ENCODE data around the gene NOC4L. TPM values are rescaled to one million over a fixed set of nuclear protein-coding genes. Genes with fewer than 3 reads are reported as not detected.

NOC4L gene
- total and polyA plus RNA-seq, 2 donors (not counting 3 experiments of a cell fraction or from before 2014, with no cell fraction given), result 19.4 to 29.4 TPM

GRCh38 chr12:132165584-132165983, 21.3 kb downstream of the NOC4L start:
- CTCF ChIA-PET, result no interaction called here
- no peak overlapping the region for H3K4me2 ChIP-seq (ENCODE audit: insufficient read depth, low read length)
- H3K9ac ChIP-seq (replicated peaks; ENCODE audit: extremely low read depth, insufficient read depth, low read length), result no peak overlapping the region
- DNase-seq (ENCODE audit: low read depth, low spot score) (no peak), FAIRE-seq (peak; percentile 15)
- H3K9me1 ChIP-seq (replicated peaks; ENCODE audit: control insufficient read depth, extremely low read depth, insufficient read depth, low read length), result no peaks in the 10 kb centered on the region
- no peaks in the 10 kb centered on the region for H4K20me1 ChIP-seq (replicated peaks; ENCODE audit: control insufficient read depth, extremely low read depth, insufficient read depth, low read length)
- no peak for TF ChIP-seq POLR2A (IDR thresholded peaks at IDR 0.05; ENCODE audit: low read depth, low read length)
- no peak for TF ChIP-seq MYC (IDR thresholded peaks at IDR 0.05; ENCODE audit: low read depth, low read length)
- TF ChIP-seq CTCF (IDR thresholded peaks at IDR 0.05; ENCODE audit: extremely low read depth in 1 of 2, insufficient read depth in 1 of 2, low read depth in 1 of 2, low read length in 2 of 2), result no peak
- TF ChIP-seq MAX (IDR thresholded peaks at IDR 0.05; ENCODE audit: insufficient read depth, insufficient read length), result no peak
- no peak for TF ChIP-seq JUN (IDR thresholded peaks at IDR 0.05; ENCODE audit: borderline replicate concordance, insufficient read depth, insufficient read length, low read depth)
- TF ChIP-seq POLR2AphosphoS5 (IDR thresholded peaks at IDR 0.05; ENCODE audit: insufficient read depth, low read depth, low read length), result no peak
- no peak for TF ChIP-seq GATA2 (IDR thresholded peaks at IDR 0.05; ENCODE audit: insufficient read depth, insufficient read length, low read depth, low read length)
- BruUV-seq (replicated peaks), result no TSS peak
- POLR2A ChIA-PET, result no interaction called here
- H3K4me1 ChIP-seq (ENCODE audit: control insufficient read depth, extremely low read depth, insufficient read depth, low read length), result no peaks in the 10 kb centered on the region
- no peak overlapping the region for H3K27ac ChIP-seq (ENCODE audit: insufficient read depth, low read depth, low read length)
- no peak overlapping the region for H2AFZ ChIP-seq (ENCODE audit: low read depth, low read length)
- no peaks in the 10 kb centered on the region for H3K9me3 ChIP-seq (replicated peaks; ENCODE audit: control insufficient read depth, insufficient read depth, low read length)
- H3K79me2 ChIP-seq (ENCODE audit: control insufficient read depth, insufficient read depth, low read length), result no peaks in the 10 kb centered on the region
- dilution Hi-C loops (cut with MboI; ENCODE audit: extremely low pct_ligation_motif_present, low sequenced_read_pairs), result no loop called here
- no peak overlapping the region for H3K4me3 ChIP-seq (replicated peaks in 1 of 3; ENCODE audit: insufficient read depth in 1 of 3, low read depth in 1 of 3, low read length in 3 of 3)
- intact Hi-C loops (cut with micrococcal nuclease), result no loop called here
- no peaks in the 10 kb centered on the region for H3K27me3 ChIP-seq (ENCODE audit: control insufficient read depth in 2 of 2, insufficient read depth in 2 of 2, low read length in 2 of 2)
- H3K36me3 ChIP-seq (ENCODE audit: control insufficient read depth in 2 of 2, extremely low read depth in 1 of 2, insufficient read depth in 2 of 2, low read length in 2 of 2), result no peaks in the 10 kb centered on the region
